Measurements from ENCODE around the gene CRABP1. TPM values are rescaled to one million over a fixed set of nuclear protein-coding genes. Genes with fewer than 3 reads are reported as not detected.

Gene CRABP1
- total RNA-seq, 1 donor from 2014 or later = 0.30 TPM

DNA sequence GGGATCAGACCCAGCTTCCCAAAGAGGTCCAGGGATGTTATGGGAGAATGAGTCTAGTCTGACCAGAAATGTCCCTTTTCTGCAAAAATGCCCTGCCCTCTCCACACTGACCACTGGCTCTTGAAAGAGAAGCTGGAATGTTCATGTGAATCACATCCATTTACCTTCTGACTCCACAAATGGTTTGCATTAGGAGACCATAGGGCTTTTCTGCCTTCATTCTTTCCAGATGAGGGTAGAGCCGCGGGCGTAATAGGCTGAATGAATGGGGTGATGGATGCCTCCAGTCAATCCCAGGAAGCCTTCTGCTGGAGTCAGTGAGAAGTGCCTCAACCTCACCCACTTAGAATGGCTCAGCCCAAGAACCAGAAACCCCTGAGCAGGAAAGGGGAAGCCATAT lies 50.7 kb downstream of the CRABP1 start:
- no peaks in the 10 kb centered on the region for H3K36me3 ChIP-seq (ENCODE audit: insufficient read depth, low read length)
- H3K4me3 ChIP-seq (ENCODE audit: insufficient read depth, low read depth, low read length) = no peak overlapping the region
- Mint-ChIP-seq H3K36me3 (ENCODE audit: low read depth, unreplicated experiment) (no peaks in the 10 kb centered on the region), H3K4me1 (ENCODE audit: low read depth, unreplicated experiment) (peaks cover 2% of the 10 kb centered on the region), H3K27me3 (ENCODE audit: low read depth, unreplicated experiment) (peaks cover 28% of the 10 kb centered on the region), H3K4me3 (ENCODE audit: unreplicated experiment) (no peak overlapping the region), H3K9me3 (ENCODE audit: unreplicated experiment) (peaks cover 4% of the 10 kb centered on the region), H3K27ac (ENCODE audit: unreplicated experiment) (no peak overlapping the region)
- H3K79me2 ChIP-seq (ENCODE audit: insufficient read depth, low read length) = no peaks in the 10 kb centered on the region
- H3K4me2 ChIP-seq (ENCODE audit: low read length) = no peak overlapping the region
- no peaks in the 10 kb centered on the region for H3K9me3 ChIP-seq (ENCODE audit: insufficient read depth, low read depth, low read length)
- H4K20me1 ChIP-seq (ENCODE audit: insufficient read depth, low read length) = no peaks in the 10 kb centered on the region
- H3K9ac ChIP-seq (ENCODE audit: low read length) = no peak overlapping the region
- FAIRE-seq (no peak), DNase-seq (ENCODE audit: low read depth) (peak; percentile 11)
- TF ChIP-seq EZH2 (IDR thresholded peaks at IDR 0.05; ENCODE audit: insufficient read depth, low read length) = no peak
- no peak for TF ChIP-seq CTCF (IDR thresholded peaks at IDR 0.05; ENCODE audit: insufficient read depth, low read depth, low read length)
- H3K4me1 ChIP-seq (ENCODE audit: insufficient read depth, low read length) = no peaks in the 10 kb centered on the region
- no peak overlapping the region for H2AFZ ChIP-seq (ENCODE audit: low read depth, low read length)
- H3K27ac ChIP-seq (ENCODE audit: low read depth, low read length) = no peak overlapping the region
- H3K27me3 ChIP-seq (ENCODE audit: insufficient read depth, low read length) = peaks cover 27% of the 10 kb centered on the region

- no peak overlapping the region for H3K9ac ChIP-seq (ENCODE audit: low read length)
- H3K4me3 ChIP-seq (ENCODE audit: insufficient read depth, low read depth, low read length) = no peak overlapping the region
- TF ChIP-seq EZH2 (IDR thresholded peaks at IDR 0.05; ENCODE audit: insufficient read depth, low read length) (no peak), CTCF (IDR thresholded peaks at IDR 0.05; ENCODE audit: insufficient read depth, low read depth, low read length) (no peak)
- no peaks in the 10 kb centered on the region for H3K9me3 ChIP-seq (ENCODE audit: insufficient read depth, low read depth, low read length)
- no peak overlapping the region for H3K27ac Mint-ChIP-seq (ENCODE audit: unreplicated experiment)
- no peaks in the 10 kb centered on the region for H4K20me1 ChIP-seq (ENCODE audit: insufficient read depth, low read length)
- H2AFZ ChIP-seq (ENCODE audit: low read depth, low read length) = no peak overlapping the region
- H3K79me2 ChIP-seq (ENCODE audit: insufficient read depth, low read length) = no peaks in the 10 kb centered on the region
- no peak overlapping the region for H3K27ac ChIP-seq (ENCODE audit: low read depth, low read length)
- H3K4me1 Mint-ChIP-seq (ENCODE audit: low read depth, unreplicated experiment) = peaks cover 2% of the 10 kb centered on the region
- DNase-seq (ENCODE audit: low read depth) (no peak), FAIRE-seq (no peak)
- peaks cover 21% of the 10 kb centered on the region for H3K27me3 Mint-ChIP-seq (ENCODE audit: low read depth, unreplicated experiment)
- H3K36me3 ChIP-seq (ENCODE audit: insufficient read depth, low read length) = no peaks in the 10 kb centered on the region
- H3K9me3 Mint-ChIP-seq (ENCODE audit: unreplicated experiment) = peaks cover 4% of the 10 kb centered on the region
- H3K4me3 Mint-ChIP-seq (ENCODE audit: unreplicated experiment) = no peak overlapping the region
- no peak overlapping the region for H3K4me2 ChIP-seq (ENCODE audit: low read length)
- H3K4me1 ChIP-seq (ENCODE audit: insufficient read depth, low read length) = no peaks in the 10 kb centered on the region
- H3K36me3 Mint-ChIP-seq (ENCODE audit: low read depth, unreplicated experiment) = no peaks in the 10 kb centered on the region
- H3K27me3 ChIP-seq (ENCODE audit: insufficient read depth, low read length) = peaks cover 22% of the 10 kb centered on the region
These were observed 51.6 kb downstream of the CRABP1 start for GRCh38 chr15:78391781-78392180.

DNA sequence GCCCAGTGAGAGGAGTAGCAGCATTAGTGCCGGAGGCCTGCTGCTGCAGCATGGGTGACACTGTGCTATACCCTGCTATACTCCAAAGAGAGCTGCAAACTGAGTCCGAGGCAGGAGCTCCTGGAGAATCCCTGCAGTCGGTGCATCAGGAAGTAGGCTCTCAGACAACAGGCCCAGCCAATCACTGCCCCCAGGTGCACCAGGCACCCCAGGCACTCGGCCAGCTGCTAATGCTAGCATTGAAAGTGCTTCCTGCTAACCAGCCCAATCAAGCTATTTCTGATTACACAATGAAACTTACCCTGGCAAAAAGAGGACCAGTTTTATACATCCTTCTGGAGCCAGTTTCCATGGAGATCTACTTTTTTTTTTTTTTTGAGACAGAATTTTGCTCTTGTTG lies 52.3 kb downstream of the CRABP1 start:
- no peak overlapping the region for H3K4me2 ChIP-seq (ENCODE audit: low read length)
- peaks cover 4% of the 10 kb centered on the region for H3K9me3 Mint-ChIP-seq (ENCODE audit: unreplicated experiment)
- no peaks in the 10 kb centered on the region for H3K36me3 ChIP-seq (ENCODE audit: insufficient read depth, low read length)
- H3K4me1 Mint-ChIP-seq (ENCODE audit: low read depth, unreplicated experiment) = peaks cover 2% of the 10 kb centered on the region
- H3K4me1 ChIP-seq (ENCODE audit: insufficient read depth, low read length) = no peaks in the 10 kb centered on the region
- H3K4me3 Mint-ChIP-seq (ENCODE audit: unreplicated experiment) = no peak overlapping the region
- DNase-seq (ENCODE audit: low read depth) (no peak), FAIRE-seq (no peak)
- TF ChIP-seq CTCF (IDR thresholded peaks at IDR 0.05; ENCODE audit: insufficient read depth, low read depth, low read length) (no peak), EZH2 (IDR thresholded peaks at IDR 0.05; ENCODE audit: insufficient read depth, low read length) (no peak)
- no peak overlapping the region for H3K9ac ChIP-seq (ENCODE audit: low read length)
- no peaks in the 10 kb centered on the region for H3K79me2 ChIP-seq (ENCODE audit: insufficient read depth, low read length)
- H3K36me3 Mint-ChIP-seq (ENCODE audit: low read depth, unreplicated experiment) = no peaks in the 10 kb centered on the region
- H3K27me3 ChIP-seq (ENCODE audit: insufficient read depth, low read length) = peaks cover 18% of the 10 kb centered on the region
- peaks cover 22% of the 10 kb centered on the region for H3K27me3 Mint-ChIP-seq (ENCODE audit: low read depth, unreplicated experiment)
- H3K9me3 ChIP-seq (ENCODE audit: insufficient read depth, low read depth, low read length) = no peaks in the 10 kb centered on the region
- H3K27ac Mint-ChIP-seq (ENCODE audit: unreplicated experiment) = no peak overlapping the region
- no peak overlapping the region for H3K27ac ChIP-seq (ENCODE audit: low read depth, low read length)
- H2AFZ ChIP-seq (ENCODE audit: low read depth, low read length) = no peak overlapping the region
- no peak overlapping the region for H3K4me3 ChIP-seq (ENCODE audit: insufficient read depth, low read depth, low read length)
- H4K20me1 ChIP-seq (ENCODE audit: insufficient read depth, low read length) = no peaks in the 10 kb centered on the region
